ENCODE measurements around the gene RCAN2. TPM values are rescaled to one million over a fixed set of nuclear protein-coding genes. Genes with fewer than 3 reads are reported as not detected.

The RCAN2 gene
- total RNA-seq, 1 donor from 2014 or later: 9.0 TPM

DNA sequence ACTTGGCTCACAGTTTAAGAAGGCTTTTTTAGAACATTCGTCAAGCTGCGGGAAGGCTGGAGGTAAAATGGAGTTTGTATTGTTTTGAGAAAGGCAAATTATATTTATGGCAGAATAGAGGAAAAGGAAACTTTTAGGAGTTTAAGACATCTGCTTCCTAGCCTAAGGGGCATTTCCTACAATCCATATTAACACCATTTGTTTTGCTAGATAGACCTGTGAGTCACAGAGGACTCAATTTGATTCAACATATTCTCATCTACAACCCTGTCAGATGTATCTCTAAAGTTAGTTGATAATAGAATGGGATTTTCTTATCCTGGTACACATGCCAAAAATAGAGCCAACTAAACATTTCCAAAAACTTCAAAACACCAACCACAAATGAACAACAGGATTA, 35.0 kb downstream of the RCAN2 start:
- H3K4me3 ChIP-seq: no peak overlapping the region
- no peak for DNase-seq

DNA sequence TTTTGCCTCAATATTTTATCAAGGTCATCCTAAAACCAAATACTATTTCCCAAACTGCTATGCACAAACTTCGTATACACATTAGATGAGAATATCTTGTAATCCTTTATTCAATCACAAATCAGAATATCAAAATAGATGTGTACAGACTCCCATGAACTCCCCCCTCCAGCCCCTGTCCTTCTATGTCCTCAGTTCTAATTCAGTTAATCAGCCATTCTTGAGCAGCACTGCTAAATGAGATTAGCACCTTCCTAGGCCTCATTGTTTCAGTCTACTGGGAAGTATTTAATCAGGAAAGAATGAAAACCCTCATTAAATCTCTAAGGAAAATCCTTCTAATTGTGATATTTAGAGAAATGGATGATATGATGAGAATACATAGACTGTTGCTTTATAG, 36.6 kb downstream of the RCAN2 start:
- H3K27ac ChIP-seq: no peak overlapping the region
- no peak for ATAC-seq
- intact Hi-C loops (cut with DNase I): no loop called here
- no peak overlapping the region for H3K4me3 ChIP-seq
- no peaks in the 10 kb centered on the region for H3K36me3 ChIP-seq
- no peaks in the 10 kb centered on the region for H3K27me3 ChIP-seq (ENCODE audit: low read depth)
- no peak for DNase-seq
- TF ChIP-seq, protein P1, sequence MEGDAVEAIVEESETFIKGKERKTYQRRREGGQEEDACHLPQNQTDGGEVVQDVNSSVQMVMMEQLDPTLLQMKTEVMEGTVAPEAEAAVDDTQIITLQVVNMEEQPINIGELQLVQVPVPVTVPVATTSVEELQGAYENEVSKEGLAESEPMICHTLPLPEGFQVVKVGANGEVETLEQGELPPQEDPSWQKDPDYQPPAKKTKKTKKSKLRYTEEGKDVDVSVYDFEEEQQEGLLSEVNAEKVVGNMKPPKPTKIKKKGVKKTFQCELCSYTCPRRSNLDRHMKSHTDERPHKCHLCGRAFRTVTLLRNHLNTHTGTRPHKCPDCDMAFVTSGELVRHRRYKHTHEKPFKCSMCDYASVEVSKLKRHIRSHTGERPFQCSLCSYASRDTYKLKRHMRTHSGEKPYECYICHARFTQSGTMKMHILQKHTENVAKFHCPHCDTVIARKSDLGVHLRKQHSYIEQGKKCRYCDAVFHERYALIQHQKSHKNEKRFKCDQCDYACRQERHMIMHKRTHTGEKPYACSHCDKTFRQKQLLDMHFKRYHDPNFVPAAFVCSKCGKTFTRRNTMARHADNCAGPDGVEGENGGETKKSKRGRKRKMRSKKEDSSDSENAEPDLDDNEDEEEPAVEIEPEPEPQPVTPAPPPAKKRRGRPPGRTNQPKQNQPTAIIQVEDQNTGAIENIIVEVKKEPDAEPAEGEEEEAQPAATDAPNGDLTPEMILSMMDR (IDR thresholded peaks at IDR 0.05): no peak
- H3K4me1 ChIP-seq: no peaks in the 10 kb centered on the region
- H3K9me3 ChIP-seq: no peaks in the 10 kb centered on the region

More for the DNA sequence above, 35.0 kb downstream of the RCAN2 start:
- H3K4me1 ChIP-seq: no peaks in the 10 kb centered on the region
- no peaks in the 10 kb centered on the region for H3K36me3 ChIP-seq
- H3K9me3 ChIP-seq: no peaks in the 10 kb centered on the region
- no peak overlapping the region for H3K27ac ChIP-seq
- no peaks in the 10 kb centered on the region for H3K27me3 ChIP-seq (ENCODE audit: low read depth)
- no peak for ATAC-seq
- TF ChIP-seq, protein P1 (IDR thresholded peaks at IDR 0.05): no peak
- intact Hi-C loops (cut with DNase I): no loop called here

DNA sequence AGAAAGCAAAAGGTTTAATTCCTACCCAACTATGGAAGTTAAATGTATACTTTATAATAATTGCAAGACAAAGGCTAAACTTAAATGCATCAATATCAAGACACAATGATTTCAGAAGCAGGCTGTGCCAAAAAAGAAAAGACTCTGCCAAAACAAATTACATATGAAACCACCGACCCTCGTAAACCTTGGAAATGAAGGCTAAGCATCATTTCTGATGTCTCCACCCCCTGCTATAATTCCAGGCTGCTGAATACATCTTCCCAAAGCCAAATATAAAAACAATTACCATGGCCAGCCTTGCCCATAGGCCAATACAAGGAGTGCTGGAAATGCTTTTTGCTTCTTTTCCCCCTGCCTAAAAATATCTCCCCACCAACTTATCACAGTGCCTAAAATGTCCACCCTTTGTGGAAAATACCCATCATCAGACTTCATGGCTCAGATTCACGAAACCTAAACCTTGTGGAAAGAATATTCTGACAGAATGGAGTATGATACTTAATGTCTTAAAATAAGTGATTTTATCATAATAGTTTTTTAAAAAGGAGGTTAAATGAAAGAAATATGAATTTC, 37.4 kb downstream of the RCAN2 start:
- Histone ChIP-seq H3K36me3 (no peaks in the 10 kb centered on the region), H3K27me3 (ENCODE audit: low read depth) (no peaks in the 10 kb centered on the region), H3K4me1 (no peaks in the 10 kb centered on the region), H3K27ac (no peak overlapping the region), H3K4me3 (no peak overlapping the region), H3K9me3 (no peaks in the 10 kb centered on the region)
- intact Hi-C loops (cut with DNase I): no loop called here
- DNase-seq (no peak), ATAC-seq (no peak)
- TF ChIP-seq, protein P1 (IDR thresholded peaks at IDR 0.05): no peak

DNA sequence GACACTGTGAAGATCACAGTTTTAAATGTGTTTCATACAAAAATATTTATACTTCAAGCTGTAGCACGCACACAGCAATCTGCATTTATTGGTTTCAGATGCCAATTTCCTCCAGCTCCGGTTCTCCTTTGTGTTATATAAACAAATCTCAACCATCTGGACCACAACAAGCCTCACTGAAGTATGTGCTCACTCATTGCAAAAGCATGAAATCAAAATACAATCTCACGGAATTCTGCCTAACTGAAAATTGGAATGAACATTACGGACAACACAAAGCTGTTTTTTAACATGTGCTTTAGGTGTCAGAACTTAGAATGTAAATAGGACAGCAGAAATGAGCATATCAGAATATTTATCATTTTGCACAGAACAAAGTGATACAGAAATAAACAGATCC, 38.0 kb downstream of the RCAN2 start:
- H3K4me1 ChIP-seq: no peaks in the 10 kb centered on the region
- TF ChIP-seq, protein P1 (IDR thresholded peaks at IDR 0.05): no peak
- no peak for ATAC-seq
- no peaks in the 10 kb centered on the region for H3K27me3 ChIP-seq (ENCODE audit: low read depth)
- no peak for DNase-seq
- H3K27ac ChIP-seq: no peak overlapping the region
- intact Hi-C loops (cut with DNase I): no loop called here
- H3K9me3 ChIP-seq: no peaks in the 10 kb centered on the region
- no peaks in the 10 kb centered on the region for H3K36me3 ChIP-seq
- no peak overlapping the region for H3K4me3 ChIP-seq

DNA sequence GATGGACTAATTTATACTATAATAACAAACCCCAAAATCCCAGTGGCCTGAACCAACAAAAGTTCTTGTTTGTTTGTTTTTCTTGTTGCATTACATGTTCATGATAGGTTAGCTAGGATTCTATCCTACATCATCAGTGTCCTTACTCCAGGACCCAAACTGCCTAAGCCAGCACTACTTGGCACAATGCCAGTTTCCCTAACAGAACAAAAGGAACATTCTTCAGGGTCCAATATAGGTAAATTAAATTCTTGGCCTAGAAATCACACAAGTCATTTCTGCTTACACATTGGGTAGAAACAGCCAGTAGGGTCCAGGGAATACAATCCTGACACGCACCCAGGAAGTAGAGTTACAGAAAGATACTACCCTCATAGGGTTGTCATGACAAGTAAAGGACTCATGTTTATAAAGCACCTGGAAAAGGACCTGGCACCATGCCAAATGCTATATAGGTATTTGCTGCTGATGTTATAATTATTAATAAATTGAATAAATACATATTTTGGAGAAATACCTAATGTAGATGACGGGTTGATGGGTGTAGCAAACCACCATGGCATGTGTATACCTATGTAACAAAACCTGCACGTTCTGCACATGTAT, 38.8 kb downstream of the RCAN2 start:
- Histone ChIP-seq H3K9me3 (no peaks in the 10 kb centered on the region), H3K4me1 (no peaks in the 10 kb centered on the region), H3K27me3 (ENCODE audit: low read depth) (no peaks in the 10 kb centered on the region), H3K36me3 (no peaks in the 10 kb centered on the region), H3K27ac (no peak overlapping the region), H3K4me3 (no peak overlapping the region)
- intact Hi-C loops (cut with DNase I): no loop called here
- ATAC-seq: no peak
- TF ChIP-seq, protein P1 (IDR thresholded peaks at IDR 0.05): no peak
- DNase-seq: no peak
